ENCODE results near the gene ADM2.

- no peak for TF ChIP-seq CTCF (IDR thresholded peaks at IDR 0.05; ENCODE audit: low read length)
- TF ChIP-seq EZH2phosphoT487 (IDR thresholded peaks at IDR 0.05; ENCODE audit: low read length): no peak
Measured at GRCh38 chr22:50530580-50530876, 49.2 kb downstream of the ADM2 start.
